Activated T-helper 9 cell treated with anti-CD3 and anti-CD28 coated beads, Interleukin-2, amount 50 U/mL, for 16 hours (primary cell): Measurements from ENCODE around the gene KDM4C.
"Not testable (repeated sequence)": the region's sequence is repeated elsewhere in the genome, so short reads cannot be mapped to it uniquely, and the experiment has no call there.

ENCODE experiments used
- DNase-seq: peaks from one replicate; pipeline ENCODE4 v3.0.0-alpha.2; 2020; ENCODE audit warnings: low read depth

Gene KDM4C

DNA sequence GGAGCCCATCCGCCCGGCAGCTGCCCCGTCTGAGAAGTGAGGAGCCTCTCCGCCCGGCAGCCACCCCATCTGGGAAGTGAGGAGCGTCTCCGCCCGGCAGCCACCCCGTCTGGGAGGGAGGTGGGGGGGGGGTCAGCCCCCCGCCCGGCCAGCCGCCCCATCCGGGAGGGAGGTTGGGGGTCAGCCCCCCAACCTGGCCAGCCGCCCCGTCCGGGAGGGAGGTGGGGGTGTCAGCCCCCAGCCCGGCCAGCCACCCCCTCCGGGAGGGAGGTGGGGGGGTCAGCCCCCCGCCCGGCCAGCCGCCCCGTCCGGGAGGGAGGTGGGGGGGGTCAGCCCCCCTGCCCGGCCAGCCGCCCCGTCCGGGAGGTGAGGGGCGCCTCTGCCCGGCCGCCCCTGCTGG, 49.9 kb downstream of the KDM4C start:
- DNase-seq: not testable (repeated sequence)

DNA sequence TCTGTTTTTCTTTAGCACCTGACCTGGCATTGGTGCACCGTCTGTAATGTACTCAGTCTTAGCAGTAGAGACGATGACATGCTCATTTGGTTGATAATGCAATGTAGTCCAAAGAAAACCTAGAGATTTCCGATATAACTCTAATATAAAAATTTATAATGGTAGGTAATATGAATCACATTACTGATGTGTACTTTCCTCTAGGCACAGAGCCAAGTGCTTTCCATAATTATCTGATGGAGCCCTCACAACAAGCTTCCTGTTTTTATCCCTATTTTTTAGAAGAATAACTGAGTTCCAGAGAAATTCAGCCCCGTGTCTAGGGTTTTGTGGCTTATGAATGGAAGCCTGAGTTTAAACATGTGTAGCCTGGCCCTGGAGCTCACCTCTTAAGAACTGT, 53.7 kb downstream of the KDM4C start:
- no peak for DNase-seq

- no peak for DNase-seq
Observed at GRCh38 chr9:6816581-6816980, 58.8 kb downstream of the KDM4C start.

- DNase-seq: no peak
Observed at GRCh38 chr9:6818292-6818922, 60.6 kb downstream of the KDM4C start.

DNA sequence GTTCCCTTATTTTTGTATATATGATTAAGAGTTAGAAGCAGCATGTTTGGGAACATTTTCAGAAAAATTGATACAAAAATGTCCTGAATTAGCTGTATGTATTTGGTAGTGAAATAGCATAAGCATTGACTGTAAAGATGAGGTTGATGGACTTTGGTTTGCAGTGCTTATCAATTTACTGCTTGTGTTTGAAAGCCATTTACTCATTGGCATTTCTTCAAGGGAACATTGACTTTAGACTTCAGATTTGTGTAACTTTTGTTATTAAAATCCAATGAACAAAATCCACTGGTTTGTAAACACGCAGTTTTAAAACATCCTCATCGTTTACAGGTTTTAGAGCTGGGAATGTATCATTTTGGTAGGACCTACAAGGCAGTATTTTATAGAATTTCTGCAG, 61.3 kb downstream of the KDM4C start:
- DNase-seq: no peak

DNA sequence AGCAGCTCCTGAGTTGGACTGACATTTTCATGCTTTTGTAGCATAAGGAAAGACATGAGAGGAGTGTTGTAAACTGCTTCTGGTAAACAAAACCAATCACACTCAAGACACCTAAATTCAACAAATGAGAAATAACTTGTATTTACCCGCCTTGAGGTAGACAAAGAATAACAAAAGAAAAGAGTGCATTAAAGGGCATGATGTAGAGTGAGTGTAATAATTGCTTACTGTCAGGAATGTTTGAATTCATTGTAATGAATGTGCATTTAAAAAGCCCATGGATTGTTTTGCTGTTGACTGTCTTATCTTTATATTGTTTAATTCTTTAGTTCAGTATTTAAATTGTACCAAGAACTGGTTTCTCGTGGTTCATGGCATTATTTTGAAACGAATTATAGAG, 61.8 kb downstream of the KDM4C start:
- no peak for DNase-seq

DNA sequence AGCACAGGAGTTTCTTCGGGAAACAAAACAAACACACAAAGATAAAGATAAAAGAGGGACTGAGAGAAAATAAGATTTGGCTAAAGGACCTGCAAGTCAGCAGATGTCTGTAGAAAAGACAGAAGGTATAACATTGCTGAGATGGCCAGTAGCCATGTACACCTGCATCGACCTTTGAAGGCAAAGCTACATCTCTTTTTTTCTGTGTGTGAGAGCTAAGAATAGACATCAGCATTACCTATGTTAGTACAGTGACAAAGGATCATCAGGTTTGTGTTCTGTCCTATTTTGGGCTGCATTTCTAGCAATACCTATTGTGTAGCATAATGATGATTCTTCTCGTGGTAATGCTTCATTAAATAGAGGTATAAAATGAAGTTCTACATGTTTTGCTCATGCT, 64.9 kb downstream of the KDM4C start:
- no peak for DNase-seq

GRCh38 chr9:6827439-6828145, 69.8 kb downstream of the KDM4C start:
- DNase-seq: no peak

- no peak for DNase-seq
Observed at GRCh38 chr9:6829027-6829426, 71.3 kb downstream of the KDM4C start.

DNA sequence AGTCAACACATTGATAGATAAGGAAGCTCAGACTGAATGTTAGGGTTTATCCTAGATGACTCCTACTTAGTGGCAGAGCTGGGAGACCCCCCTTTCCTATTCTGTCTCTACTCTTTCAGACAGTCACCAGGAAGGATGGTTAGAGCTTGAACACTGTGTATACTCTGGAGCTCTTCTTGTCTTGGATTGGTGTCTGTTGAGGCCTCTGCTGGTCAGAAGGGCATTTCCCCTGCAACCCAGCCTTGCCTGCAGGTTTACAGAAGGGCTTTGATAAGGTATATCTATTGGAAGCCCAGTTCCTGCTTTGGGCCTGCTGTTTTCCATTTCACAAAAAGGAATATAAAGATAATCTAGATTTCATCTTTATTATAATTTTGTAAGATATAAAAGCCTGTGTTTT, 71.8 kb downstream of the KDM4C start:
- DNase-seq: no peak

- DNase-seq: no peak
Observed at GRCh38 chr9:6833518-6834192, 75.9 kb downstream of the KDM4C start.

GRCh38 chr9:6834306-6834705, 76.5 kb downstream of the KDM4C start:
- no peak for DNase-seq

GRCh38 chr9:6838158-6838557, 80.4 kb downstream of the KDM4C start:
- no peak for DNase-seq

GRCh38 chr9:6842584-6842947, 84.8 kb downstream of the KDM4C start:
- no peak for DNase-seq

- no peak for DNase-seq
Observed at GRCh38 chr9:6843742-6844141, 86.0 kb downstream of the KDM4C start.

- no peak for DNase-seq
Observed at GRCh38 chr9:6844267-6844666, 86.5 kb downstream of the KDM4C start.

GRCh38 chr9:6845128-6845826, 87.5 kb downstream of the KDM4C start:
- no peak for DNase-seq

- no peak for DNase-seq
Observed at GRCh38 chr9:6845880-6846279, 88.1 kb downstream of the KDM4C start.

GRCh38 chr9:6852243-6852963, 94.6 kb downstream of the KDM4C start:
- DNase-seq: no peak

- no peak for DNase-seq
Observed at GRCh38 chr9:6855860-6856259, 98.1 kb downstream of the KDM4C start.

DNA sequence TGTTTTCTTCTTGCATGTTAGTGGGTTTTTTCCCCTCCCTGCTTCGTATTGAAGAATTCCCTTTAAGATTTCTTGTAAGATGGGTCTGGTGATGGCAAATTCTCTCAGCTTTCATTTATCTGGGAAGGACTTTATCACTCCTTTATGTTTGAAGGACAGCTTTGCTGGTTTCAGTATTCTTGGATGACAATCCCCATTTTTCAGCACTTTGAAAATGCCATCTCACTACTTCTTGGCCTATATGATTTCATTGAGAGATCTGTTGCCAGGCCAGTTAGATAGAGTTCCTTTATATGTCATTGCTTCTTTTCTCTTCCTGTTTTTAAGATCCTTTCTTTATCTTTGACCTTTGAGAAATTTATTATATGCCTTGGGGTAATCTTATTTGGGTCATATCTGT, 106.3 kb downstream of the KDM4C start:
- no peak for DNase-seq
